ENCODE data around the gene DGKI.

The DGKI gene

DNA sequence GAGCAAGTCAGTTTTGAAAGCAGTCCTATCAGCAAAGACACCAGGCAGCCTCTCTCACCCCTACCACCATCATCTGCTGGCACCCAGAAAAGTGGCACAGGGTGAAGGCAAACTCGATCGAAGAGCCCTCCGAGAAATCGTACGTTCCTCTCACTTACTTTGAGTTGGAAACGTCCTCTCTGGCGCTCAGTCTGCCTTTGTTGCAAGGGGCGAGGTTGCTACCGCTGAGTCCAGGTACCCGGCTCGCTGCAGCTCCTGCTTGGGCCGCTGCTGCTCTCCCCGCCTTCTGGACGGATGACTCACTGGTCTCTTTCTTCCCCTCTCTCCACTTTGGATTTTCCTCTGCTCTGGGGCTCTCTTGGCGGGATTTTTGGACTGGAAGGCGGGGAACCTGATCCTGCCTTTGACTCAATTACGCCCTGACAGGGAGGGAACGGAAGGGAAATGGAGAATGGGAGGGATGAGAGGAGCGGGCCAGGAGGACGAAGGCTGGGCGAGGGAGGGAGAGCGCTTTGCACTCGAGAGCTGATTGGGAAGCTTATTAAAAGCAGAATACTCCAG lies 503.4 kb downstream of the DGKI start, which contains the start of gene PTN:
PTN (minus strand) TSS at position 453 of the 561 bp plus-strand sequence. CDS start 88,760 bp downstream, outside the sequence.
- no peak for DNase-seq (ENCODE audit: low spot score)

DNA sequence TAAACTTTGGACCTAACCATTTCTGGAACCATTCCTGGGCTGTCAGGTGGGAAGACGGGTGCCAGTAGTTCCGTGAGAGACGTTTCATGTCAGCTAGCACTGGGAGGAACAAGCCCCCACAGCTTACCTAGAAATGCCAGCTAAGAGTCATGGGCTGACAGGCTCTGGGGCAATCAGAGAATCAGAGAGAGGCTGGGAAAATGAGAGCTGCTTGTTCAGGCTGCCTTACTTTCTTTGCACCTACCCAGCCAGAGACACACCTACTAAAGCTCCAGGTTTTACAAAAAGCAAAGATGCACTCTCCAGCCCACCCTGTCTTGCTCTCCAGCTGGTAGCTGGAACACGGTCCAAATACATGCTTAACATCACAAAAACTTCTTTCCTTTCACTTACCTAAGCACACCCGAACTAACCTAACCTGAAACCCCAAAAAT lies 503.9 kb downstream of the DGKI start:
- no peak for DNase-seq (ENCODE audit: low spot score)

DNA sequence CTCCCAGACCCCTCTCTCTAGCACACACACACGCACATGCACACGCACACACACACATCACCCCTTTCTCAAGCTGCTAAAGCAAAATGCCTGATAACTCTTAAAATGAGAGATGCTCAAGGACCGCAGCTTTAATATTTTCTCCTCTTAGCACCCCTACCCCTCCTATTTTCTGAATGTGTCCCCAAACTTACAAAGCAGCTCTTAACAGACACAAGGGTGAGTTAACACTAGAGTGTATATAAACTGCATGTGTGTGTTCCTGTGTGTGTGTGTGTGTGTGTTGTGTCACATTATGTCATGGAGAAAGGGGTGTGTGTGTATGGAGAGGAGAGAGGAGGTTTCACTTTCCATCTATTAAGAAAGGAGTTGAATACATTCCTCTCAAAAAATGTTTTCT lies 504.5 kb downstream of the DGKI start:
- no peak for DNase-seq (ENCODE audit: low spot score)

DNA sequence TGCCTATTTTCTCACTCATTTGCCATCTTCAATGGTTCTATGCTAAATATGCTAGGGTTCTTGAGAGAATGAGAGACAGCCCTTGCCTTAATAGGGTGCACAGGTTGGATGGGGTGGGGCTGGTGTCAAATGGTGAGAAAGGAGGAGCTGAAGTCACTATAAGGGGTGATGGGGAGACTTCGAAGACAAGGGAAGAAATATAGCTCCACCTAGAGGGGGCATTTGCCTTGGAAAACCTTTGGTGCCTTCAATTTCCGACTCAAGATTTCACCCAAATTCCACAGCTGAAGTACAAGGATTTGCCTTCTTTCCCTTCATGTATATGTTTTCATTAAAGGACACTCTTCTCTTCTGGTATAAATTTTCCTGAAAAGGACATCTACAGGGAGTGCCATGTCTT lies 508.9 kb downstream of the DGKI start:
- peak; percentile 35 for DNase-seq (ENCODE audit: low spot score)

DNA sequence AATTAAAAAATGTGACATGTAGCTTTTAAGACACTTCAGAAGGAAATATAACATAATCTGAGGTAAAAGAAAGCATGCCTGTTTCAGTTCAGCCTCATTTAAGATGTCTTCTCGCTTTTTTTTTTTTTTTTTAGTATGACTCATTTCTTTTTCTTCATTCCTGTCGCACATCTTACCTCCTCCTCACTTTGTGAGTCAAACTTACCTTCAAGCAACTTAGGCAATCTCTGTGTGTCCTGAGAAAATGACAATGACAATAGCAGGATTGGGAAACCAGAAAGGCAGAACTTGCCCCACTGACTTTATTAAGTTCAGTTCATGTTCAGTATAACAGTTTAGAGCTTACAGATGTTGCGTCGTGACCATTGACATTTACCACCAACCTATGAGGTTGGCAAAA lies 511.0 kb downstream of the DGKI start:
- DNase-seq (ENCODE audit: low spot score), result no peak

DNA sequence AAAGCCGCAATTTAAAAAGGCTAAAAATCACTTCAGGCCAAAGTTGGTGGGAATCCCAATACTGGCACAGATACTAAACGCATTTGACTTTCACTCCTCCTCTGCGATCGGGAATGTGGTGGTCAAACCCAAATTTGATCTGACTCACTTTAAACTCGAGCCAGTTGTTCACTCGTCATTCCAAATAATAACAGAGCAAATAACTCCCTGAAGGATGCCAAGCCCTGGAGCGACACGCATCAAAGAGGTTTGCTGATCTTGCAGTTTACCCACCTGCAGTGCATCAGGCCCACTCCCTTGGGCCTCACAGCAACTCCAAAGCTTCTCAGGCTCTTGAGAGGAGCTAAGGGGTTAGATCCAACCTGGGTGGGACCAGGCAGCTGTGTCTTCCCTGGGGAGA lies 515.4 kb downstream of the DGKI start:
- no peak for DNase-seq (ENCODE audit: low spot score)

Measured in NAMALWA (cell line).